ENCODE data around the gene EVX1.
A peak's percentile ranks its signal among the peaks of the same experiment; 100 is the strongest.

EVX1 gene

GRCh38 chr7:27241189-27242056 lies 1.2 kb upstream of the EVX1 start:
- H3K27me3 ChIP-seq (ENCODE audit: insufficient read depth, low read length): peaks cover 100% of the 10 kb centered on the region
- no peak overlapping the region for H3K27ac ChIP-seq (ENCODE audit: low read length)
- H3K4me3 ChIP-seq (ENCODE audit: low read length): 0 out of 2 replicates have a peak overlapping the region, but pooled peaks have one; percentile 23
- peaks cover 17% of the 10 kb centered on the region; the same call in 1 of the 2 replicates for H3K9me3 ChIP-seq (ENCODE audit: insufficient read depth, low read depth, low read length)
- no peaks in the 10 kb centered on the region for H3K36me3 ChIP-seq (ENCODE audit: insufficient read depth, low read depth, low read length)
- peaks cover 8% of the 10 kb centered on the region for H3K4me1 ChIP-seq (ENCODE audit: insufficient read depth, low read length)
- no peak overlapping the region for H3K9ac ChIP-seq (ENCODE audit: low read depth, low read length)

- H3K27ac ChIP-seq (ENCODE audit: low read length): no peak overlapping the region
- peaks cover 8% of the 10 kb centered on the region for H3K4me1 ChIP-seq (ENCODE audit: insufficient read depth, low read length)
- no peaks in the 10 kb centered on the region for H3K36me3 ChIP-seq (ENCODE audit: insufficient read depth, low read depth, low read length)
- H3K27me3 ChIP-seq (ENCODE audit: insufficient read depth, low read length): peaks cover 100% of the 10 kb centered on the region
- peak overlapping the region; percentile 16; the same call in 1 of the 2 replicates for H3K4me3 ChIP-seq (ENCODE audit: low read length)
- peaks cover 17% of the 10 kb centered on the region; the same call in 1 of the 2 replicates for H3K9me3 ChIP-seq (ENCODE audit: insufficient read depth, low read depth, low read length)
- no peak overlapping the region for H3K9ac ChIP-seq (ENCODE audit: low read depth, low read length)
Measured at GRCh38 chr7:27242154-27242553, 448 bp upstream of the EVX1 start.

GRCh38 chr7:27243340-27244163 lies 950 bp downstream of the EVX1 start:
- H3K4me3 ChIP-seq (ENCODE audit: low read length): peak overlapping the region; percentile 40; the same call in 1 of the 2 replicates

GRCh38 chr7:27244488-27245123 lies 2.0 kb downstream of the EVX1 start:
- Histone ChIP-seq H3K9ac (ENCODE audit: low read depth, low read length) (no peak overlapping the region), H3K27me3 (ENCODE audit: insufficient read depth, low read length) (peaks cover 100% of the 10 kb centered on the region), H3K27ac (ENCODE audit: low read length) (no peak overlapping the region), H3K4me3 (ENCODE audit: low read length) (no peak overlapping the region), H3K9me3 (ENCODE audit: insufficient read depth, low read depth, low read length) (peaks cover 11% of the 10 kb centered on the region; the same call in 1 of the 2 replicates), H3K36me3 (ENCODE audit: insufficient read depth, low read depth, low read length) (no peaks in the 10 kb centered on the region), H3K4me1 (ENCODE audit: insufficient read depth, low read length) (peaks cover 8% of the 10 kb centered on the region)

More at GRCh38 chr7:27243340-27244163, 950 bp downstream of the EVX1 start:
- peaks cover 100% of the 10 kb centered on the region for H3K27me3 ChIP-seq (ENCODE audit: insufficient read depth, low read length)
- H3K4me1 ChIP-seq (ENCODE audit: insufficient read depth, low read length): peaks cover 8% of the 10 kb centered on the region
- no peak overlapping the region for H3K27ac ChIP-seq (ENCODE audit: low read length)
- no peaks in the 10 kb centered on the region for H3K36me3 ChIP-seq (ENCODE audit: insufficient read depth, low read depth, low read length)
- peaks cover 14% of the 10 kb centered on the region; the same call in 1 of the 2 replicates for H3K9me3 ChIP-seq (ENCODE audit: insufficient read depth, low read depth, low read length)
- H3K9ac ChIP-seq (ENCODE audit: low read depth, low read length): no peak overlapping the region

GRCh38 chr7:27245124-27245797 lies 2.7 kb downstream of the EVX1 start:
- H3K9me3 ChIP-seq (ENCODE audit: insufficient read depth, low read depth, low read length): peaks cover 11% of the 10 kb centered on the region; the same call in 1 of the 2 replicates
- H3K9ac ChIP-seq (ENCODE audit: low read depth, low read length): no peak overlapping the region
- H3K4me3 ChIP-seq (ENCODE audit: low read length): peak overlapping the region; percentile 22; the same call in 1 of the 2 replicates
- no peak overlapping the region for H3K27ac ChIP-seq (ENCODE audit: low read length)
- H3K27me3 ChIP-seq (ENCODE audit: insufficient read depth, low read length): peaks cover 100% of the 10 kb centered on the region
- H3K36me3 ChIP-seq (ENCODE audit: insufficient read depth, low read depth, low read length): no peaks in the 10 kb centered on the region
- H3K4me1 ChIP-seq (ENCODE audit: insufficient read depth, low read length): peaks cover 8% of the 10 kb centered on the region

GRCh38 chr7:27245798-27246691 lies 3.4 kb downstream of the EVX1 start:
- Histone ChIP-seq H3K36me3 (ENCODE audit: insufficient read depth, low read depth, low read length) (no peaks in the 10 kb centered on the region), H3K4me3 (ENCODE audit: low read length) (peak overlapping the region; percentile 22; the same call in 1 of the 2 replicates), H3K27me3 (ENCODE audit: insufficient read depth, low read length) (peaks cover 100% of the 10 kb centered on the region)

GRCh38 chr7:27247000-27247399 lies 4.4 kb downstream of the EVX1 start:
- no peaks in the 10 kb centered on the region for H3K36me3 ChIP-seq (ENCODE audit: insufficient read depth, low read depth, low read length)
- peaks cover 100% of the 10 kb centered on the region for H3K27me3 ChIP-seq (ENCODE audit: insufficient read depth, low read length)
- H3K27ac ChIP-seq (ENCODE audit: low read length): no peak overlapping the region
- H3K9me3 ChIP-seq (ENCODE audit: insufficient read depth, low read depth, low read length): peaks cover 9% of the 10 kb centered on the region; the same call in 1 of the 2 replicates
- H3K4me1 ChIP-seq (ENCODE audit: insufficient read depth, low read length): peaks cover 5% of the 10 kb centered on the region
- H3K9ac ChIP-seq (ENCODE audit: low read depth, low read length): no peak overlapping the region
- no peak overlapping the region for H3K4me3 ChIP-seq (ENCODE audit: low read length)

More at GRCh38 chr7:27245798-27246691, 3.4 kb downstream of the EVX1 start:
- Histone ChIP-seq H3K4me1 (ENCODE audit: insufficient read depth, low read length) (peaks cover 6% of the 10 kb centered on the region), H3K9ac (ENCODE audit: low read depth, low read length) (no peak overlapping the region), H3K9me3 (ENCODE audit: insufficient read depth, low read depth, low read length) (peaks cover 11% of the 10 kb centered on the region; the same call in 1 of the 2 replicates), H3K27ac (ENCODE audit: low read length) (no peak overlapping the region)

- peaks cover 5% of the 10 kb centered on the region for H3K4me1 ChIP-seq (ENCODE audit: insufficient read depth, low read length)
- H3K9ac ChIP-seq (ENCODE audit: low read depth, low read length): no peak overlapping the region
- H3K27me3 ChIP-seq (ENCODE audit: insufficient read depth, low read length): peaks cover 100% of the 10 kb centered on the region
- no peak overlapping the region for H3K4me3 ChIP-seq (ENCODE audit: low read length)
- H3K9me3 ChIP-seq (ENCODE audit: insufficient read depth, low read depth, low read length): peaks cover 9% of the 10 kb centered on the region; the same call in 1 of the 2 replicates
- no peaks in the 10 kb centered on the region for H3K36me3 ChIP-seq (ENCODE audit: insufficient read depth, low read depth, low read length)
- no peak overlapping the region for H3K27ac ChIP-seq (ENCODE audit: low read length)
Measured at GRCh38 chr7:27247452-27248426, 5.1 kb downstream of the EVX1 start.

- H3K27ac ChIP-seq (ENCODE audit: low read length): no peak overlapping the region
- H3K36me3 ChIP-seq (ENCODE audit: insufficient read depth, low read depth, low read length): no peaks in the 10 kb centered on the region
- peaks cover 100% of the 10 kb centered on the region for H3K27me3 ChIP-seq (ENCODE audit: insufficient read depth, low read length)
- peaks cover 5% of the 10 kb centered on the region for H3K4me1 ChIP-seq (ENCODE audit: insufficient read depth, low read length)
- H3K9ac ChIP-seq (ENCODE audit: low read depth, low read length): no peak overlapping the region
- peaks cover 8% of the 10 kb centered on the region; the same call in 1 of the 2 replicates for H3K9me3 ChIP-seq (ENCODE audit: insufficient read depth, low read depth, low read length)
- no peak overlapping the region for H3K4me3 ChIP-seq (ENCODE audit: low read length)
Measured at GRCh38 chr7:27248427-27248806, 5.8 kb downstream of the EVX1 start.
